ENCODE measurements around the gene RGS1. TPM values are rescaled to one million over a fixed set of nuclear protein-coding genes. Genes with fewer than 3 reads are reported as not detected.

RGS1 gene
- total and polyA plus RNA-seq, 2 of the 8 experiments (the other 6 are each of a cell fraction or from before 2014, with no cell fraction given): not detected

DNA sequence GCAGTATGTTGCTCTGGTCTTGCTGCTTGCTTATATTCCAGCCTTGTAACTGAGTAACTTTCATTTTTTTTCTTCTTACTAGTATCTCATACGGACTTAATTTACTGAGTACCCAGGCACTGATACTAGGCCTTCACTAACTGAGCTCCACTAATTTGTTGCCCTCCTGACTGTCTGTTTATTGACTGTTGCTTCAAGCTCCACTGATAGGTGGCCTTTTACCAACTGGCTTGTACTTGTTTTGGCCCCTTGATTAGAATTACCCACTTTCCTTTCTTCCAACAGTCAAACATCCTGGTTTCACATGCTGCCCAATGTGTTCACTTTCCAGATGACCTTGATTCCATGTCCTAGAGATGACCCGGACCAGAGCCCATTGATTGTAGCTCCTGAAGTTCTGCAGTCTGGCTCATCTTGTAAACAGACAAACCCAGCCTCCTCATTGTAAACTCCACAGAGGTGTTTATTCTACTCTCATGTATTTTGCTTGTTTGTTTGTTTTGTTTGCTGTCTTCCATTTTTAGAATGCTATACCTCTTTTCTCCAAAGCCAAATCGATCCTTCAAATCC is 27.7 kb downstream of the RGS1 start:
- Histone ChIP-seq H3K9ac (replicated peaks in 1 of 4; ENCODE audit: extremely low read depth in 1 of 4, low read depth in 3 of 4, low read length in 3 of 4) (no peak overlapping the region), H3K27me3 (replicated peaks in 1 of 4; ENCODE audit: control insufficient read depth in 3 of 4, extremely low read depth in 1 of 4, insufficient read depth in 3 of 4, low read length in 3 of 4) (no peaks in the 10 kb centered on the region), H3K4me3 (ENCODE audit: extremely low read depth in 1 of 4, insufficient read depth in 2 of 4, low read depth in 3 of 4, low read length in 4 of 4) (no peak overlapping the region), H2AFZ (ENCODE audit: low read length) (peak overlapping the region; percentile 59; the same call in 1 of the 2 replicates), H3K4me2 (ENCODE audit: insufficient read depth in 1 of 2, low read depth in 2 of 2, low read length in 2 of 2) (no peak overlapping the region), H4K5ac (ENCODE audit: insufficient read length, low read depth, low read length) (no peak overlapping the region), H4K8ac (ENCODE audit: extremely low read depth, insufficient read depth, low read length) (no peak overlapping the region), H2AK5ac (ENCODE audit: low read depth, low read length) (no peak overlapping the region), H3K79me2 (ENCODE audit: control insufficient read depth in 1 of 2, insufficient read depth in 2 of 2, low read length in 2 of 2) (no peaks in the 10 kb centered on the region), H2BK12ac (ENCODE audit: low read depth, low read length) (no peak overlapping the region; the same call in 1 of the 2 replicates), H3K9me3 (ENCODE audit: insufficient read depth in 2 of 2, low read depth in 1 of 2, low read length in 1 of 2) (no peaks in the 10 kb centered on the region), H2BK20ac (ENCODE audit: low read length) (no peak overlapping the region), H3K14ac (ENCODE audit: insufficient read length) (no peak overlapping the region), H4K20me1 (replicated peaks in 1 of 2; ENCODE audit: control insufficient read depth in 1 of 2, insufficient read depth in 2 of 2, low read length in 2 of 2) (no peaks in the 10 kb centered on the region), H4K91ac (replicated peaks; ENCODE audit: insufficient read length, low read length) (no peak overlapping the region), H2BK120ac (replicated peaks; ENCODE audit: low read depth, low read length) (no peak overlapping the region), H3K23ac (ENCODE audit: insufficient read length) (no peak overlapping the region), H3K36me3 (ENCODE audit: control insufficient read depth in 2 of 4, insufficient read depth in 4 of 4, low read length in 3 of 4) (no peaks in the 10 kb centered on the region; a peak in 1 of 8 replicates), H3K23me2 (ENCODE audit: low read depth, low read length) (no peaks in the 10 kb centered on the region), H3K4ac (replicated peaks; ENCODE audit: insufficient read length, low read depth, low read length) (no peak overlapping the region), H3K56ac (replicated peaks; ENCODE audit: insufficient read length, low read depth, low read length) (no peak overlapping the region), H3K4me1 (replicated peaks in 1 of 4; ENCODE audit: control insufficient read depth in 3 of 4, insufficient read depth in 4 of 4, low read length in 3 of 4) (no peaks in the 10 kb centered on the region), H3K79me1 (ENCODE audit: low read depth, low read length) (no peaks in the 10 kb centered on the region), H2BK5ac (ENCODE audit: low read depth, low read length) (no peak overlapping the region), H3K27ac (ENCODE audit: low read depth, low read length) (no peak overlapping the region), H2BK15ac (ENCODE audit: low read length) (no peak overlapping the region), H3K18ac (ENCODE audit: extremely low read depth, low read length) (no peak overlapping the region)
- no peak for TF ChIP-seq GABPA (IDR thresholded peaks at IDR 0.05; ENCODE audit: borderline replicate concordance, insufficient read depth, low read length)
- no peak for TF ChIP-seq ZNF274 (IDR thresholded peaks at IDR 0.05; ENCODE audit: borderline replicate concordance, extremely low read depth, low read length)
- no peak for TF ChIP-seq HDAC2 (IDR thresholded peaks at IDR 0.05; ENCODE audit: borderline replicate concordance in 1 of 2, low read depth in 2 of 2, low read length in 2 of 2)
- TF ChIP-seq CEBPB (IDR thresholded peaks at IDR 0.05; ENCODE audit: low read depth, low read length): no peak
- WGBS, 2 experiments (ENCODE audit: extremely low coverage in 1 of 2, insufficient coverage in 1 of 2, insufficient read length in 1 of 2, insufficient replicate concordance in 2 of 2, low coverage in 1 of 2, low lambda C conversion rate in 2 of 2, missing lambda C conversion rate in 1 of 2): 91% methylated on average over 3 of the region's 3 CpGs; no CpG with 5 or more reads in 1 of the 2 experiments
- no peak for DNase-seq (ENCODE audit: low read depth in 1 of 2, low spot score in 2 of 2)
- ChIA-PET POLR2A (ENCODE audit: partially characterized antibody) (no interaction called here), CTCF (ENCODE audit: partially characterized antibody) (interaction anchor here (1.1 kb wide), 2 partner anchors 17 to 129 kb away, joined by 3 to 5 read pairs; no protein-coding TSS in a partner anchor)
- no peak for FAIRE-seq
